AG10803 (cell line): ENCODE results near the gene CARMIL3.
"Not testable (repeated sequence)": the region's sequence is repeated elsewhere in the genome, so short reads cannot be mapped to it uniquely, and the experiment has no call there.

Source experiments
- DNase-seq: peaks from one replicate; pipeline ENCODE4 v3.0.0; 2010; ENCODE audit warnings: low read depth
- H3K4me3 ChIP-seq: 2 replicates; pipeline ENCODE4 v1.5.1; 2011; ENCODE audit warnings: mild to moderate bottlenecking, low read length, control low read depth
- CTCF ChIP-seq: conservative IDR thresholded peaks from 2 replicates; pipeline ENCODE4 v1.5.1; 2011; ENCODE audit warnings: mild to moderate bottlenecking, low read length, control low read depth, inconsistent platforms

Gene CARMIL3

DNA sequence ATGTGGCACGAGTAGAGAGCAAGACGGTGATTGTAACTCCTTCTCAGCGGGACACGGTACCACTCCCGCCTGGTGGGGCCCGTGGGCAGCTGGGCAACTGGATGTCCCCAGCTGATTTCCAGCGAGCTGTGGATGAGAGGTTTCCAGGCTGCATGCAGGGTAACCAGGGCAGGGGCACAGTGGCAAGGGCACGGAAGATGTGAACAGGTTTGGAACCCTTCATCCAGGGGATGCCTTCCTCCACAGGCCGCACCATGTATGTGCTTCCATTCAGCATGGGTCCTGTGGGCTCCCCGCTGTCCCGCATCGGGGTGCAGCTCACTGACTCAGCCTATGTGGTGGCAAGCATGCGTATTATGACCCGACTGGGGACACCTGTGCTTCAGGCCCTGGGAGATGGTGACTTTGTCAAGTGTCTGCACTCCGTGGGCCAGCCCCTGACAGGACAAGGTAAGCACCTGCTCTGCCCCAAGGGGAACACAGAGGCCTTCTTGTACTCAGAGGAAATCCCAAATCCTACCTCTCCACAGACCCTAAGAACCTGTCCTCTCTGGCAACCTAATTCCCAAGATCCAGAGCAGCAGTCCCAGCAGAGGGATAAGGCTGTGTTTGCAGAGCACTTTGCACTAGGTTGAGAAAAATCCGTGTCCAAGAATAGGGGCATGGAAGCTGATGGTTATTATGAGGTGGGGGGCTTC is 46.6 kb downstream of the CARMIL3 start:
- no peak for DNase-seq
- no peak for TF ChIP-seq CTCF
- no peak overlapping the region for H3K4me3 ChIP-seq

DNA sequence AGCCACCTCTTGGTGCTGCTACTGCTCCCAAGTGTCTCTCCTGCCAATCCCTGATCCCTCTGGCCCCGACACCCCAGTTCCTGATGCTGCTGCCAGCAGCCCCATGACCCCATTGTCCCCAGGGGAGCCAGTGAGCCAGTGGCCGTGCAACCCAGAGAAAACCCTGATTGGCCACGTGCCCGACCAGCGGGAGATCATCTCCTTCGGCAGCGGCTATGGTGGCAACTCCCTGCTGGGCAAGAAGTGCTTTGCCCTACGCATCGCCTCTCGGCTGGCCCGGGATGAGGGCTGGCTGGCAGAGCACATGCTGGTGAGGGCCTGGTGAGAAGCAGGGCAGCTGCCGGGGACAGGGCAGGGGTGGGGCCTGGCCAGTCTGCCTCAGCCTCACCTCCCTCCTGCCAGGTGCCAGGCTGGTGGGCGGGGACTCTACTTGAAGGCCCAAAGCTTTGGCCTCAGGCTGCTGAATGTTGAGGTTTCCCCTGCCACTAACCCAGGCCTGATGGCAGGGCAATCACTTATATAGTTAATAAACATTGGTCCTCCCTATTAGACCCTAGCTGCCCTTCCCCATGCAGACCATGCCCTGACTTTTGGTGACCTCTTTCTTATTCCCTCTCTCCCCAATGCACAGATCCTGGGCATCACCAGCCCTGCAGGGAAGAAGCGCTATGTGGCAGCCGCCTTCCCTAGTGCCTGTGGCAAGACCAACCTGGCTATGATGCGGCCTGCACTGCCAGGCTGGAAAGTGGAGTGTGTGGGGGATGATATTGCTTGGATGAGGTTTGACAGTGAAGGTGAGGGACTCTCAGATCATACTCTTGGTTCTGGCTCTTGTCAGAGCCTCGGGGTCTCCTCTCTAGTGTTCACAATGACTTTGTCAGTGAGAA is 47.4 kb downstream of the CARMIL3 start:
- no peak for TF ChIP-seq CTCF
- H3K4me3 ChIP-seq = no peak overlapping the region
- DNase-seq = no peak

DNA sequence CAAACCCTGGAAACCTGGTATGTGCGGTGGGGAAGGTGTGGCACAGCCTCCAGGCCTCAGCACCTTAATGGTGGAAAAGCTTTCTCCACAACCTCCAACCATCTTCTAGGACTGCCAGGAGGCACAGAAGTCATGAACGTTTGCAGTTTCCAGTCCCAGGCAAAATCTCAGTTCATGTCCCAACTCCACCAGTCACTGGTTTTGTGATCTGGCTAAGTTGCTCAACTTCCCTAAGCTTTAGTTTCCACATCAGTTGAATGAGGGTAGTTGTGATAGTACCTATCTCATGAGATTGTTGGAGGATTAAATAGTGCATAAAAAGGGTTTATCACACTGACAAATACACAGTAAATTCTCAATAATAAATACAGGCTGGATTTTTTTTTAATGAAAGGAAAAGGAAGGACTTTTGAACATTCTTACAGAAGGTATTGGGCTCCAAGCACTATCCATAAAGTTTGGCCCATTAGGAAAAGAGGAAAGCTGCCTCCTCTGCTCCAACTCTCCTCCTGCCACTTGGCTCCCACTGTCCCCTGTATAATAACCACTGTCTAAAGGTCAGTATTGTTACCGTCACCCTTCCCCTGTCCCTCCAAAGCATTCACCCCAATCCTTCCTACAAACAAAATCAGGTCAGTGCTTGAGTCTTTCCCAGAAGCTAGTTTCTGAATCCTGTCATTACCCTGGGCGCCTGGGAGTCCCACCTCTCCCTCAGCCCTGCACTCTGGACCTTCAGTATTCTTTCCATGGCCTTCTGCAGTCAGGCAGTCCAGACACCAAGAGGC is 48.6 kb downstream of the CARMIL3 start:
- no peak for TF ChIP-seq CTCF
- no peak for DNase-seq

DNA sequence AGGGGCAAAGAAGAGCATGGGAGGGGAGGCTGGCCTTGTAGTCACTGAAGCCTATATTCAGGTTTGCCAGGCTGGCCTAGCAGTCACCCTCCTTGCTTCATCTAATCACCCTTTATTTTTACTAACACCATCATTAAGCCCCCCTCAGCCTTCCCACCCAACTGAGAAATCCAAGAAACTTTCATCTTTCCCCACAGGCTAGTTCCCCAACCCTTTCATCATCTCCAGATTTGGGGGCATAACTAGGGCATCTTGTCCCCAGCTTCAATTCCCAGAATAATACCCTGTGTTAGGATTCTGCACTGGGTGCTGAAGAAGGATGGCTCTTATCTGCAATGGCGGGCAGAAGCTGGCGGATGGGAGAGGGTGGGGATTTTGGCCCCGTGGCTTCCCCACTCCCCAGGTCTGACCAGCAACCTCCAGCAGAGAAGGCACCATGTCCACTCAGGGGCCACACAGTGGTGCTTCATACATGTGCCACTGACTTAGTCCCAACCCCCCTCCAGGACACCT is 49.2 kb downstream of the CARMIL3 start:
- DNase-seq = no peak
- no peak overlapping the region for H3K4me3 ChIP-seq
- no peak for TF ChIP-seq CTCF

More for the DNA sequence above, 48.6 kb downstream of the CARMIL3 start:
- no peak overlapping the region for H3K4me3 ChIP-seq

GRCh38 chr14:24102357-24103048 is 50.7 kb downstream of the CARMIL3 start:
- no peak overlapping the region for H3K4me3 ChIP-seq
- no peak for TF ChIP-seq CTCF
- no peak for DNase-seq

GRCh38 chr14:24103451-24103850 is 51.6 kb downstream of the CARMIL3 start:
- DNase-seq = no peak
- no peak for TF ChIP-seq CTCF
- H3K4me3 ChIP-seq = no peak overlapping the region

DNA sequence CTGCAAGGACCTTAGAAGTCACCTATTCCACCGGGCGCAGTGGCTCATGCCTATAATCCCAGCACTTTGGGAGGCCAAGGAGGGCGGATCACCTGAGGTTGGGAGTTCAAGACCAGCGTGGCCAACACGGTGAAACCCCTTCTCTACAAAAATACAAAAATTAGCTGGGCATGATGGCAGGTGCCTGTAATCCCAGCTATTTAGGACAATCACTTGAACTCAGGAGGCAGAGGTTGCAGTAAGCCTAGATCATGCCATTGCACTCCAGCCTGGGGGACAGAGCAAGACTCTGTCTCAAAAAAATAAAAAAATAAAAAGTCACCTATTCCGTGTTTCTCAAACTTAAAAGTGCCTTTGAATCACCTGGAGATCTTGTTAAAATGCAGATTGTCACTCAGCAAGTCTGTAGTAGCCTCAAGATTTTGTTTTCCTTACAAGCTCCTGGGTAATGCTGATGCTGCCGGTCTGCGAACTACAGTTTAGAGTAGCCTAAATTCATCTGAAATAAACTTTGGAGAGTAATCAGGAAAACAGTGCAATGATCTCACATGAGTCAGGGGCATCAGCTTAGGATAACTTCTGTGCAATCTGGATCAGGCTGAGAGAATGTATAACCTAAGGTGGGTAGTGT is 53.9 kb downstream of the CARMIL3 start:
- DNase-seq, H3K4me3 ChIP-seq: not testable (repeated sequence)
